ENCODE results near the gene PCDHA12. TPM values are rescaled to one million over a fixed set of nuclear protein-coding genes. Genes with fewer than 3 reads are reported as not detected.

The PCDHA12 gene
- total and polyA plus RNA-seq, 2 experiments from 2014 or later: 7.2 to 18.7 TPM

- peak within 1 kb of the TSS; percentile 65 for H3K4me2 ChIP-seq
- H2AFZ ChIP-seq: no peak within 1 kb of the TSS
- H3K4me1 ChIP-seq (ENCODE audit: insufficient read depth): no peaks in the 10 kb centered on the region
- H3K27me3 ChIP-seq: no peaks in the 10 kb centered on the region
- H3K4me3 ChIP-seq: no peak within 1 kb of the TSS
- peak; percentile 48 for DNase-seq (ENCODE audit: low spot score)
- H3K36me3 ChIP-seq (replicated peaks; ENCODE audit: insufficient read depth, low read depth): no peaks in the 10 kb centered on the region
- peak; percentile 40 for TF ChIP-seq CTCF (IDR thresholded peaks at IDR 0.05; ENCODE audit: poor library complexity)
- TF ChIP-seq EZH2phosphoT487 (IDR thresholded peaks at IDR 0.05; ENCODE audit: low read depth, severe bottlenecking, unreplicated experiment): no peak
- TF ChIP-seq EZH2 (IDR thresholded peaks at IDR 0.05; ENCODE audit: borderline replicate concordance): no peak
- no peak within 1 kb of the TSS for H3K27ac ChIP-seq
- H4K20me1 ChIP-seq (ENCODE audit: insufficient read depth, poor library complexity, severe bottlenecking): no peaks in the 10 kb centered on the region
- 73% methylated on average over 35 of the region's 35 CpGs for WGBS (ENCODE audit: low lambda C conversion rate, missing lambda C conversion rate)
- peaks cover 6% of the 10 kb centered on the region for H3K9me3 ChIP-seq (ENCODE audit: low read depth)
- H3K79me2 ChIP-seq: peaks cover 20% of the 10 kb centered on the region
- no peaks in the 10 kb centered on the region for H3K9me2 ChIP-seq (replicated peaks; ENCODE audit: insufficient read depth)
Measured at GRCh38 chr5:140881889-140882590, 6.9 kb downstream of the PCDHA12 start, which contains the start of gene PCDHA13. PCDHA13 (plus strand) TSS chr5:140882124; CDS start chr5:140882269, 145 bp downstream.

DNA sequence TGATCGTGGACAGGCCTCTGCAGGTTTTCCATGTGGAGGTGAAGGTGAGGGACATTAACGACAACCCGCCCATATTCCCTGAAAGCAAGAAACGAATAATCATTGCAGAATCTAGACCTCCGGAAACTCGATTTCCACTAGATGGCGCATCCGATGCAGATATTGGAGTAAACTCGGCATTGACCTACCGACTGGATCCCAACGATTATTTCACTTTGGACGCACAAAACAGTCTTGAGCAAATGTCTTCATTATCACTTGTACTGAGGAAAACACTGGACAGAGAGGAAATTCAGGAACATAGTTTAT, 7.4 kb downstream of the PCDHA12 start:
- no peak overlapping the region for H3K4me3 ChIP-seq
- no peaks in the 10 kb centered on the region for H3K27me3 ChIP-seq
- no peaks in the 10 kb centered on the region for H3K9me2 ChIP-seq (replicated peaks; ENCODE audit: insufficient read depth)
- H4K20me1 ChIP-seq (ENCODE audit: insufficient read depth, poor library complexity, severe bottlenecking): no peaks in the 10 kb centered on the region
- H3K4me2 ChIP-seq: peak overlapping the region; percentile 65
- peaks cover 20% of the 10 kb centered on the region for H3K79me2 ChIP-seq
- DNase-seq (ENCODE audit: low spot score): no peak
- H2AFZ ChIP-seq: no peak overlapping the region
- no peaks in the 10 kb centered on the region for H3K4me1 ChIP-seq (ENCODE audit: insufficient read depth)
- peaks cover 6% of the 10 kb centered on the region for H3K9me3 ChIP-seq (ENCODE audit: low read depth)
- TF ChIP-seq EZH2phosphoT487 (IDR thresholded peaks at IDR 0.05; ENCODE audit: low read depth, severe bottlenecking, unreplicated experiment) (no peak), EZH2 (IDR thresholded peaks at IDR 0.05; ENCODE audit: borderline replicate concordance) (no peak), CTCF (IDR thresholded peaks at IDR 0.05; ENCODE audit: poor library complexity) (peak; percentile 30)
- 64% methylated on average over 12 of the region's 12 CpGs for WGBS (ENCODE audit: low lambda C conversion rate, missing lambda C conversion rate)
- no peak overlapping the region for H3K27ac ChIP-seq
- no peaks in the 10 kb centered on the region for H3K36me3 ChIP-seq (replicated peaks; ENCODE audit: insufficient read depth, low read depth)

DNA sequence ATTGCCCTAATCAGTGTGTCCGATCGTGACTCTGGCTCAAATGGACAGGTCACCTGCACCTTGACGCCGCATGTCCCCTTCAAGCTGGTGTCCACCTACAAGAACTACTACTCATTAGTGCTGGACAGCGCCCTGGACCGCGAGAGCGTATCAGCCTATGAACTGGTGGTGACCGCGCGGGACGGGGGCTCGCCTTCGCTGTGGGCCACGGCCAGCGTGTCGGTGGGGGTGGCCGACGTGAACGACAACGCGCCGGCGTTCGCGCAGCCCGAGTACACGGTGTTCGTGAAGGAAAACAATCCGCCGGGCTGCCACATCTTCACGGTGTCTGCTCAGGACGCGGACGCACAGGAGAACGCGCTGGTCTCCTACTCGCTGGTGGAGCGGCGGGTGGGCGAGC, 8.3 kb downstream of the PCDHA12 start:
- WGBS (ENCODE audit: low lambda C conversion rate, missing lambda C conversion rate): 99% methylated on average over 41 of the region's 41 CpGs
- Histone ChIP-seq H3K36me3 (replicated peaks; ENCODE audit: insufficient read depth, low read depth) (no peaks in the 10 kb centered on the region), H3K4me1 (ENCODE audit: insufficient read depth) (no peaks in the 10 kb centered on the region), H3K4me2 (no peak overlapping the region), H3K27me3 (no peaks in the 10 kb centered on the region), H2AFZ (no peak overlapping the region), H3K9me3 (ENCODE audit: low read depth) (peaks cover 6% of the 10 kb centered on the region), H3K27ac (no peak overlapping the region), H3K4me3 (no peak overlapping the region), H3K9me2 (replicated peaks; ENCODE audit: insufficient read depth) (no peaks in the 10 kb centered on the region), H4K20me1 (ENCODE audit: insufficient read depth, poor library complexity, severe bottlenecking) (no peaks in the 10 kb centered on the region), H3K79me2 (peaks cover 15% of the 10 kb centered on the region)
- TF ChIP-seq EZH2 (IDR thresholded peaks at IDR 0.05; ENCODE audit: borderline replicate concordance) (no peak), CTCF (IDR thresholded peaks at IDR 0.05; ENCODE audit: poor library complexity) (no peak), EZH2phosphoT487 (IDR thresholded peaks at IDR 0.05; ENCODE audit: low read depth, severe bottlenecking, unreplicated experiment) (no peak)
- DNase-seq (ENCODE audit: low spot score): no peak
